ENCODE data around the gene CSHL1.
A peak's percentile ranks its signal among the peaks of the same experiment; 100 is the strongest.

CSHL1 gene

GRCh38 chr17:63944736-63945499, 33.9 kb upstream of the CSHL1 start:
- H3K9me3 Mint-ChIP-seq: no peaks in the 10 kb centered on the region
- no peak for DNase-seq (ENCODE audit: low spot score in 2 of 2)
- H3K4me3 Mint-ChIP-seq: peak overlapping the region; percentile 33
- H3K4me1 Mint-ChIP-seq: peaks cover 35% of the 10 kb centered on the region
- ATAC-seq: no peak
- H3K27ac Mint-ChIP-seq: peak overlapping the region; percentile 51
- H3K36me3 Mint-ChIP-seq: no peaks in the 10 kb centered on the region

GRCh38 chr17:63943745-63944144, 32.7 kb upstream of the CSHL1 start:
- Mint-ChIP-seq H3K36me3 (no peaks in the 10 kb centered on the region), H3K4me1 (peaks cover 45% of the 10 kb centered on the region), H3K27ac (no peak overlapping the region), H3K9me3 (no peaks in the 10 kb centered on the region), H3K4me3 (no peak overlapping the region)
- ATAC-seq: no peak
- no peak for DNase-seq (ENCODE audit: low spot score in 2 of 2)

GRCh38 chr17:63942309-63942985, 31.4 kb upstream of the CSHL1 start:
- Mint-ChIP-seq H3K4me1 (peaks cover 48% of the 10 kb centered on the region), H3K4me3 (no peak overlapping the region), H3K36me3 (no peaks in the 10 kb centered on the region), H3K9me3 (no peaks in the 10 kb centered on the region), H3K27ac (peak overlapping the region; percentile 73)
- DNase-seq (ENCODE audit: low spot score in 2 of 2) (no peak), ATAC-seq (no peak)

DNA sequence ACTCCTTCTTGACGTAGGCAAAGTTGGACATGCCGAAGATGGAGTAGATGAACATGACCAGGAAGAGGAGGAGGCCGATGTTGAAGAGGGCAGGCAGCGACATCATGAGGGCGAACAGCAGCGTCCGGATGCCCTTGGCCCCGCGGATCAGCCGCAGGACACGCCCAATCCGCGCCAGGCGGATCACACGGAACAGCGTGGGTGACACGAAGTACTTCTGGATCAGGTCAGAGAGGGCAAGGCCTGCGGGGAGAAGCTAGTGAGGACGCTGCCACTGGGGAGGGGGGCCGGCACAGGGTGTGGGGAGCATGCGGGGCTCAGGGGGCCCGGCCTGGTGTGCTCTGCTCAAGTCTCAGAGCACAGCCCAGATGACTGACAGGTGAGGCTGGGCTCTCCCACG, 30.7 kb upstream of the CSHL1 start:
- H3K9me3 Mint-ChIP-seq: no peaks in the 10 kb centered on the region
- H3K27ac Mint-ChIP-seq: no peak overlapping the region
- H3K4me3 Mint-ChIP-seq: no peak overlapping the region
- peaks cover 45% of the 10 kb centered on the region for H3K4me1 Mint-ChIP-seq
- H3K36me3 Mint-ChIP-seq: no peaks in the 10 kb centered on the region
- DNase-seq (ENCODE audit: low spot score in 2 of 2): no peak
- ATAC-seq: no peak

DNA sequence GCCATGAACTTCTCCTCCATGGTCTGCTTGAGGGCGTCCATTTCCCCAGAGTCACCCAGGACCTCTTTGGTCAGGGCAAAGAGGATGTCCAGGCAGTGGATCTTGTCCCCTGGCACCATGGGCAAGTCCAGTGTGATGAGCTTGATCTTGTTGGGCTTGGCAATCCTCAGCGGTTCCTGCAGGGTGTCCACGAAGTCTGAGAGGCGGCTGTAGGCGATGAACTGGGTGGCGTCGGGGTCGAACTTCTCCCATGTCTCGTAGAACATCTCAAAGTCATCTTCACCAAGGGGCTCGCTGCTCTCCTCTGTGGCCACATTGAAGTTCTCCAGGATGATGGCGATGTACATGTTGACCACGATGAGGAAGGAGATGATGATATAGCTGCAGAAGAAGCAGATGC, 30.1 kb upstream of the CSHL1 start:
- no peaks in the 10 kb centered on the region for H3K9me3 Mint-ChIP-seq
- no peaks in the 10 kb centered on the region for H3K36me3 Mint-ChIP-seq
- DNase-seq (ENCODE audit: low spot score in 2 of 2): no peak
- H3K4me3 Mint-ChIP-seq: no peak overlapping the region
- peaks cover 39% of the 10 kb centered on the region for H3K4me1 Mint-ChIP-seq
- no peak for ATAC-seq
- H3K27ac Mint-ChIP-seq: no peak overlapping the region

GRCh38 chr17:63940584-63940983, 29.5 kb upstream of the CSHL1 start:
- peaks cover 34% of the 10 kb centered on the region for H3K4me1 Mint-ChIP-seq
- DNase-seq (ENCODE audit: low spot score in 2 of 2) (no peak), ATAC-seq (no peak)
- H3K36me3 Mint-ChIP-seq: no peaks in the 10 kb centered on the region
- H3K27ac Mint-ChIP-seq: no peak overlapping the region
- no peaks in the 10 kb centered on the region for H3K9me3 Mint-ChIP-seq
- H3K4me3 Mint-ChIP-seq: no peak overlapping the region

GRCh38 chr17:63939884-63940283, 28.8 kb upstream of the CSHL1 start:
- Mint-ChIP-seq H3K9me3 (no peaks in the 10 kb centered on the region), H3K36me3 (no peaks in the 10 kb centered on the region), H3K4me3 (no peak overlapping the region), H3K27ac (peak overlapping the region; percentile 77), H3K4me1 (peaks cover 27% of the 10 kb centered on the region)
- ATAC-seq (no peak), DNase-seq (ENCODE audit: low spot score in 2 of 2) (no peak)

- no peak for ATAC-seq
- DNase-seq (ENCODE audit: low spot score in 2 of 2): no peak
- Mint-ChIP-seq H3K27ac (peak overlapping the region; percentile 77), H3K4me3 (no peak overlapping the region), H3K4me1 (peaks cover 22% of the 10 kb centered on the region), H3K36me3 (no peaks in the 10 kb centered on the region), H3K9me3 (no peaks in the 10 kb centered on the region)
Observed at GRCh38 chr17:63939401-63939800, 28.3 kb upstream of the CSHL1 start.

DNA sequence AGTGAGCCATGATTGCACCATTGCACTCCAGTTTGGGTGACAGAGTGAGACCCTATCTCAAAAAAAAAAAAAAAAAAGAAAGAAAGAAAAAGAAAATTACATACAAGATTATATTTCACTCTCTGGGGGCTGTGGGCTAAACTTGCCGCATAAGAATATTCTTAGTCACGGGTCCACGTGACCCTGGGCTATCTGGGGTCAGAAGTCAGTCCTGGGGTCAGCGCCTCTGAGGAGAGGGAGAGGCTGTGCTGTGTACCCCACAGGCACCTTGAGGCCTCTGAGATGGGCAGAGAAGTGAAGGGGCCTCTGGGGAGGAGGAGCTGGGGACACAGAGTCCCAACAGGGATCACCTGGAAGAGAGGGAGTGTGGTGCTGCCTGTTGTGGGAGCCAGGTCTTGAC, 26.9 kb upstream of the CSHL1 start:
- DNase-seq (ENCODE audit: low spot score in 2 of 2) (no peak), ATAC-seq (no peak)
- peaks cover 24% of the 10 kb centered on the region for H3K4me1 Mint-ChIP-seq
- H3K9me3 Mint-ChIP-seq: no peaks in the 10 kb centered on the region
- H3K36me3 Mint-ChIP-seq: no peaks in the 10 kb centered on the region
- H3K4me3 Mint-ChIP-seq: no peak overlapping the region
- H3K27ac Mint-ChIP-seq: peak overlapping the region; percentile 77

- no peak overlapping the region for H3K27ac Mint-ChIP-seq
- H3K4me3 Mint-ChIP-seq: no peak overlapping the region
- H3K4me1 Mint-ChIP-seq: peaks cover 24% of the 10 kb centered on the region
- no peaks in the 10 kb centered on the region for H3K9me3 Mint-ChIP-seq
- no peaks in the 10 kb centered on the region for H3K36me3 Mint-ChIP-seq
- ATAC-seq (no peak), DNase-seq (ENCODE audit: low spot score in 2 of 2) (no peak)
Observed at GRCh38 chr17:63937319-63937718, 26.3 kb upstream of the CSHL1 start.

GRCh38 chr17:63934183-63935112, 23.4 kb upstream of the CSHL1 start:
- ATAC-seq: no peak
- Mint-ChIP-seq H3K4me1 (peaks cover 39% of the 10 kb centered on the region), H3K27ac (no peak overlapping the region), H3K36me3 (no peaks in the 10 kb centered on the region), H3K4me3 (no peak overlapping the region), H3K9me3 (no peaks in the 10 kb centered on the region)
- DNase-seq (ENCODE audit: low spot score in 2 of 2): no peak

GRCh38 chr17:63933598-63933997, 22.5 kb upstream of the CSHL1 start:
- Mint-ChIP-seq H3K27ac (peak overlapping the region; percentile 92), H3K36me3 (no peaks in the 10 kb centered on the region), H3K9me3 (no peaks in the 10 kb centered on the region), H3K4me3 (peak overlapping the region; percentile 83), H3K4me1 (peaks cover 31% of the 10 kb centered on the region)
- DNase-seq (ENCODE audit: low spot score in 2 of 2): no peak
- no peak for ATAC-seq

DNA sequence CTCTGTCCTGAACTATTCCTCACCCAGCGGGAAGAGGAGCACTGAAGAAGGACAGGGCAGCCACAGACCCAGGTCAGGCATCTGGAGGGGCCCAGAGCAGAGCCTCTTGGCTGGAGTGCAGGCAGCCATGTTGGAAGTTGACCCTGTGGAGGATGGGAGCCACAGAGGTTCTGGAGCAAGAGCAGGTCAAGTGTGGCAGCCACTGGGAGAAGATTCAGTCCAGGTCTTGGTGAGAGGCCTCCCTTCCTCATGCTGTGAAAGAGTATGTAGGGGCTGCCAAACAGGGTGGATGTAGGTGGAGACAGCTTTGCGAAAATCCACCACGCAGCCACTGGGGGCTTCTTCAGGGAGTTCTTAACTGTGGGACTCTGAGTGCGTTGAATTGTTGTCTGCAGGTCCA, 21.7 kb upstream of the CSHL1 start:
- Mint-ChIP-seq H3K4me1 (peaks cover 28% of the 10 kb centered on the region), H3K27ac (peak overlapping the region; percentile 92), H3K9me3 (no peaks in the 10 kb centered on the region), H3K4me3 (peak overlapping the region; percentile 83), H3K36me3 (no peaks in the 10 kb centered on the region)
- DNase-seq (ENCODE audit: low spot score in 2 of 2): no peak
- ATAC-seq: no peak

GRCh38 chr17:63931981-63932561, 21.0 kb upstream of the CSHL1 start, which contains the start of gene CD79B:
CD79B (minus strand) TSS chr17:63932331; CDS start chr17:63932261, 70 bp downstream.
- H3K9me3 Mint-ChIP-seq: no peaks in the 10 kb centered on the region
- DNase-seq (ENCODE audit: low spot score in 2 of 2) (no peak), ATAC-seq (peak; percentile 69)
- H3K36me3 Mint-ChIP-seq: no peaks in the 10 kb centered on the region
- peak within 1 kb of the TSS; percentile 92 for H3K27ac Mint-ChIP-seq
- H3K4me3 Mint-ChIP-seq: peak within 1 kb of the TSS; percentile 83
- peaks cover 28% of the 10 kb centered on the region for H3K4me1 Mint-ChIP-seq

Measured in stimulated activated effector memory CD8-positive, alpha-beta T cell treated with anti-CD3 and anti-CD28 coated beads, Interleukin-12 subunit alpha, Interleukin-12 subunit beta, amount 100 ng/mL, for 72 hours (primary cell).